SU-DHL-6 (cell line): ENCODE measurements around the gene TPD52L1.

Experiments used
- H2AFZ ChIP-seq: fragments of 200-600 bp; sonication (generic); 2 replicates; pipeline ENCODE4 v1.6.1; 2014; ENCODE audit warnings: low read depth, mild to moderate bottlenecking, moderate library complexity, mixed read lengths, antibody characterized with exemption, low read length; ENCODE audit not compliant: severe bottlenecking
- H3F3A ChIP-seq: fragments of 200-600 bp; shearing (Covaris generic); 2 replicates; pipeline ENCODE4 v1.6.0; 2016; ENCODE audit warnings: antibody characterized with exemption, mild to moderate bottlenecking; ENCODE audit not compliant: insufficient read depth
- H3K27ac ChIP-seq: fragments of 200-600 bp; sonication (generic); 2 replicates; pipeline ENCODE4 v1.5.1; 2016; ENCODE audit warnings: low read depth, mild to moderate bottlenecking, low read length, moderate library complexity, mixed read lengths
- H3K27me3 ChIP-seq: fragments of 200-600 bp; sonication (generic), shearing (Covaris generic); 2 replicates; pipeline ENCODE4 v1.6.0; 2014; ENCODE audit warnings: mild to moderate bottlenecking, low read length
- H3K36me3 ChIP-seq: fragments of 200-600 bp; sonication (generic); 2 replicates; pipeline ENCODE4 v1.6.1; 2014; ENCODE audit warnings: mild to moderate bottlenecking, low read length, mixed read lengths
- H3K4me2 ChIP-seq: fragments of 300-600, 200-600 bp; shearing (Covaris generic), sonication (generic); 2 replicates; pipeline ENCODE4 v1.6.0; 2014; ENCODE audit warnings: low read length, low read depth, mild to moderate bottlenecking; ENCODE audit not compliant: poor library complexity, severe bottlenecking
- H3K4me3 ChIP-seq: fragments of 200-600 bp; sonication (generic); 2 replicates; pipeline ENCODE4 v1.5.1; 2014; ENCODE audit warnings: antibody characterized with exemption, low read length, mild to moderate bottlenecking, mixed read lengths; ENCODE audit not compliant: insufficient read depth, poor library complexity, severe bottlenecking
- H3K79me2 ChIP-seq: fragments of 200-600 bp; sonication (generic); 2 replicates; pipeline ENCODE4 v1.6.1; 2014; ENCODE audit warnings: mild to moderate bottlenecking, low read length, moderate library complexity; ENCODE audit not compliant: insufficient read depth
- H3K9ac ChIP-seq: fragments of 200-600 bp; sonication (generic); 2 replicates; pipeline ENCODE4 v1.7.0; 2014; ENCODE audit warnings: mild to moderate bottlenecking, low read length
- H3K9me2 ChIP-seq: fragments of 200-600 bp; sonication (generic); replicated peaks from 2 replicates; pipeline ENCODE4 v1.6.1; 2014; ENCODE audit warnings: low read length; ENCODE audit not compliant: insufficient read depth
- H3K9me3 ChIP-seq: fragments of 200-600 bp; sonication (generic); 2 replicates; pipeline ENCODE4 v1.6.1; 2014; ENCODE audit warnings: low read length, mixed read lengths; ENCODE audit not compliant: insufficient read depth
- H4K20me1 ChIP-seq: fragments of 200-600 bp; sonication (generic); 2 replicates; pipeline ENCODE4 v1.6.1; 2014; ENCODE audit warnings: low read depth, mild to moderate bottlenecking, antibody characterized with exemption, low read length, moderate library complexity, mixed read lengths
- EZH2phosphoT487 ChIP-seq: fragments of 200-600 bp; sonication (generic), shearing (Covaris generic); conservative IDR thresholded peaks from 2 replicates; pipeline ENCODE4 v1.6.1; 2018; ENCODE audit warnings: mild to moderate bottlenecking, antibody characterized with exemption, low read length, moderate library complexity, mixed read lengths
- TF ChIP-seq, protein P1 (sequence below): fragments of 200-600 bp; sonication (generic); IDR thresholded peaks from one replicate; pipeline ENCODE4 v1.5.1; 2017; ENCODE audit warnings: antibody characterized with exemption, mild to moderate bottlenecking, low read length, moderate library complexity; ENCODE audit not compliant: insufficient read depth, poor library complexity, severe bottlenecking

Gene TPD52L1

DNA sequence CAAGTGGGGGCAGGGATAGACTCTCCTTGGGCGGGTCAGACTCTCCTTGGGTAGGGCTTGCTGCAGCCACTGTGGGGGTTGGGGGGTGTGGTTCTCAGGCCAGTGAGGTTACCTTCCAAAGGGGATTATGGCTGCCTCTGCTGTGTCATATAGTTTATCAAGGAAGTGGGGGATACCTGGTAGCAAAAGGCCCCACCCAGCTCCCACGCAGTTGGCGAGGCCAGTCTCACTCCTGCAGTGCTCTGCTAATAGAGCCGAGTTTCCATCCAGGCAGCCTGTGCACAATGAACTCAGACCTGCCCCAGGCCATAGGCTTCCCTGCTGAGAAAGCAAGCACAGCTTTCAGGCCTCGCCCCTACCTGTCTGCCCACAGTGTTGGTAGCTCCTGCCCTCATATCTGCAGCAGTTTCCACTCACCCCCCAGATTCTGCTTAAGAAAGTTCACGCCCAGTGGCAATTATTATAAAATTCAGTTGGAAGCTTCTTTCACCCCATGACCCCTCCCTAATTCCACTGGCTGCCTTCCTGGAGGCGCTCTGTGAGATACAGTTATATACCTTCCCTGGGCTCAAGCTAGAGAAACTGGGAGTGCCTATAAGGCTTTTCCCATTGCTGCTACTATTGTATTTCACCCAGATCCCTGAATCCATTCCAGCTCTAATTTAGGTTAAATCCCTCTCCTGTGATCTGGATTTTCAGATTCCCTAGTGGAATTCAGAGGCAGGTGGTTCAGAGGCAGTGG lies 92.1 kb downstream of the TPD52L1 start:
- H3K79me2 ChIP-seq: no peaks in the 10 kb centered on the region
- H3K27me3 ChIP-seq: no peaks in the 10 kb centered on the region
- H4K20me1 ChIP-seq: no peaks in the 10 kb centered on the region
- no peaks in the 10 kb centered on the region for H3K36me3 ChIP-seq
- no peak overlapping the region for H2AFZ ChIP-seq
- H3K9me2 ChIP-seq: no peaks in the 10 kb centered on the region
- no peak for TF ChIP-seq EZH2phosphoT487
- TF ChIP-seq, protein P1, sequence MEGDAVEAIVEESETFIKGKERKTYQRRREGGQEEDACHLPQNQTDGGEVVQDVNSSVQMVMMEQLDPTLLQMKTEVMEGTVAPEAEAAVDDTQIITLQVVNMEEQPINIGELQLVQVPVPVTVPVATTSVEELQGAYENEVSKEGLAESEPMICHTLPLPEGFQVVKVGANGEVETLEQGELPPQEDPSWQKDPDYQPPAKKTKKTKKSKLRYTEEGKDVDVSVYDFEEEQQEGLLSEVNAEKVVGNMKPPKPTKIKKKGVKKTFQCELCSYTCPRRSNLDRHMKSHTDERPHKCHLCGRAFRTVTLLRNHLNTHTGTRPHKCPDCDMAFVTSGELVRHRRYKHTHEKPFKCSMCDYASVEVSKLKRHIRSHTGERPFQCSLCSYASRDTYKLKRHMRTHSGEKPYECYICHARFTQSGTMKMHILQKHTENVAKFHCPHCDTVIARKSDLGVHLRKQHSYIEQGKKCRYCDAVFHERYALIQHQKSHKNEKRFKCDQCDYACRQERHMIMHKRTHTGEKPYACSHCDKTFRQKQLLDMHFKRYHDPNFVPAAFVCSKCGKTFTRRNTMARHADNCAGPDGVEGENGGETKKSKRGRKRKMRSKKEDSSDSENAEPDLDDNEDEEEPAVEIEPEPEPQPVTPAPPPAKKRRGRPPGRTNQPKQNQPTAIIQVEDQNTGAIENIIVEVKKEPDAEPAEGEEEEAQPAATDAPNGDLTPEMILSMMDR: no peak
- no peaks in the 10 kb centered on the region for H3F3A ChIP-seq
- no peak overlapping the region for H3K27ac ChIP-seq
- no peak overlapping the region for H3K4me2 ChIP-seq
- H3K9ac ChIP-seq: no peak overlapping the region
- no peak overlapping the region for H3K4me3 ChIP-seq
- H3K9me3 ChIP-seq: no peaks in the 10 kb centered on the region

DNA sequence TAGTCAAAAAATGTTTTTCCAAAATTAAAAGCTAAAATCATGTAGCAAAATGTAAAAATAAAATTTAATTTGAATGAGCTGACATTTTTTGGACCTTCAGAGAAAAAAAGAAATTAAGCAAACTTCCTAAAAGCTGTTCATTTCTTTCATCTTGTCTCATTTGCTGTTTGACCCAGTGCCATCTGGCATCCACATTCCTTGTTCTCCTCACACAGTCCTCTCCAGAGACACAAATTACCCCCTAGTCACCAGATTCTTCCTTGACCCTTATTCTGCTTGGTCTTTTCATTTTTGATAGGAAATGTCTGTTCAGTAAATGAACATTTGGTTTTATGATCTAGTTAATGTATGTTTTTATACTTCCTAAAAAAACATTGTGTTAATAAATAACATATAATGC lies 93.0 kb downstream of the TPD52L1 start:
- Histone ChIP-seq H3K4me3 (no peak overlapping the region), H3K4me2 (no peak overlapping the region), H3K9ac (no peak overlapping the region), H3K9me3 (no peaks in the 10 kb centered on the region), H2AFZ (no peak overlapping the region), H3F3A (no peaks in the 10 kb centered on the region), H3K36me3 (no peaks in the 10 kb centered on the region), H3K27ac (no peak overlapping the region), H3K79me2 (no peaks in the 10 kb centered on the region), H3K27me3 (no peaks in the 10 kb centered on the region), H4K20me1 (no peaks in the 10 kb centered on the region), H3K9me2 (no peaks in the 10 kb centered on the region)
- TF ChIP-seq, protein P1: no peak
- no peak for TF ChIP-seq EZH2phosphoT487

DNA sequence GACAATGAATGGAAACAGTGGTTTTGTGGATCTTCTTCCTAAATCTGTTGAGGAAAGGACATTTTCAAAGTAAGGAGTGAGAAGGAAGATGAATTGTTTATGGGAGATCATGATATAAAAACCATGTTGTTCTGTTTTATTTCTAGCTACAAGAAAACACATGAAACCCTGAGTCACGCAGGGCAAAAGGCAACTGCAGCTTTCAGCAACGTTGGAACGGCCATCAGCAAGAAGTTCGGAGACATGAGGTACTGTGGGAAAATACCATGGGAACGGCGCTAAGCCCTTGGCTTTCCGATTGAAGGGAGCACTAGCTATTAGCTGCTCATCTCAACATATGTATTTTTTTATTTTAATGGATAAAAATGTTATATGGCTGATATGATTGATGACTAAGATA lies 94.6 kb downstream of the TPD52L1 start:
- H3K9me2 ChIP-seq: no peaks in the 10 kb centered on the region
- H3K4me3 ChIP-seq: no peak overlapping the region
- no peaks in the 10 kb centered on the region for H3K9me3 ChIP-seq
- H3K9ac ChIP-seq: no peak overlapping the region
- no peaks in the 10 kb centered on the region for H3F3A ChIP-seq
- no peaks in the 10 kb centered on the region for H3K79me2 ChIP-seq
- H4K20me1 ChIP-seq: no peaks in the 10 kb centered on the region
- H3K27ac ChIP-seq: no peak overlapping the region
- no peaks in the 10 kb centered on the region for H3K27me3 ChIP-seq
- no peak overlapping the region for H2AFZ ChIP-seq
- no peaks in the 10 kb centered on the region for H3K36me3 ChIP-seq
- no peak overlapping the region for H3K4me2 ChIP-seq
- TF ChIP-seq EZH2phosphoT487: no peak
- TF ChIP-seq, protein P1: no peak
